H9 (cell line): Measurements from ENCODE around the gene DSG2. TPM values are rescaled to one million over a fixed set of nuclear protein-coding genes. Genes with fewer than 3 reads are reported as not detected.

Source experiments
- DNase-seq: peaks from one replicate; pipeline ENCODE4 v3.0.0-alpha.2; 2017
- H2AFZ ChIP-seq: one replicate; pipeline ENCODE4 v1.6.1; 2013; ENCODE audit warnings: mild to moderate bottlenecking, low read length, control low read depth, moderate library complexity
- H2AK5ac ChIP-seq: 2 replicates; pipeline ENCODE4 v1.6.1; 2013; ENCODE audit warnings: low read length, control low read depth, mixed read lengths; ENCODE audit not compliant: insufficient read length
- H2BK120ac ChIP-seq: one replicate; pipeline ENCODE4 v1.6.1; 2013; ENCODE audit warnings: low read depth, mild to moderate bottlenecking, low read length, control low read depth, inconsistent platforms; ENCODE audit not compliant: poor library complexity, severe bottlenecking
- H2BK12ac ChIP-seq: 2 replicates; pipeline ENCODE4 v1.6.1; 2013; ENCODE audit warnings: low read length, control low read depth, mixed read lengths, low read depth; ENCODE audit not compliant: insufficient read length
- H2BK15ac ChIP-seq: 2 replicates; pipeline ENCODE4 v1.6.1; 2013; ENCODE audit warnings: low read depth, low read length, control low read depth
- H2BK20ac ChIP-seq: one replicate; pipeline ENCODE4 v1.6.1; 2013; ENCODE audit warnings: low read depth, mild to moderate bottlenecking, low read length, control low read depth, inconsistent platforms; ENCODE audit not compliant: poor library complexity, severe bottlenecking
- H2BK5ac ChIP-seq: 2 replicates; pipeline ENCODE4 v1.6.1; 2013; ENCODE audit warnings: low read length, control low read depth, mixed read lengths; ENCODE audit not compliant: insufficient read length
- H3K14ac ChIP-seq: 2 replicates; pipeline ENCODE4 v1.6.1; 2013; ENCODE audit warnings: low read length, control low read depth; ENCODE audit not compliant: insufficient read depth
- H3K18ac ChIP-seq: 2 replicates; pipeline ENCODE4 v1.6.1; 2013; ENCODE audit warnings: low read depth, mild to moderate bottlenecking, mixed read lengths, low read length, control low read depth; ENCODE audit not compliant: insufficient read length
- H3K23ac ChIP-seq: 2 replicates; pipeline ENCODE4 v1.6.1; 2013; ENCODE audit warnings: low read length, control low read depth, mixed read lengths, low read depth; ENCODE audit not compliant: insufficient read length
- H3K23me2 ChIP-seq: 2 replicates; pipeline ENCODE4 v1.6.1; 2013; ENCODE audit warnings: low read depth, mild to moderate bottlenecking, mixed read lengths, low read length, control low read depth; ENCODE audit not compliant: insufficient read length, poor library complexity, severe bottlenecking
- H3K27ac ChIP-seq: 2 replicates; pipeline ENCODE4 v1.5.1; 2013; ENCODE audit warnings: low read length, control low read depth, mixed read lengths, low read depth; ENCODE audit not compliant: insufficient read length
- H3K27me3 ChIP-seq: 2 replicates; pipeline ENCODE4 v1.6.1; 2013; ENCODE audit warnings: low read length, control low read depth, inconsistent platforms; ENCODE audit not compliant: insufficient read depth
- H3K4ac ChIP-seq: 2 replicates; pipeline ENCODE4 v1.6.1; 2013; ENCODE audit warnings: low read depth, mild to moderate bottlenecking, control low read depth, inconsistent platforms, low read length, moderate library complexity
- H3K4me1 ChIP-seq: 2 replicates; pipeline ENCODE4 v1.6.1; 2013; ENCODE audit warnings: low read length, control low read depth, inconsistent platforms; ENCODE audit not compliant: insufficient read depth
- H3K4me2 ChIP-seq: 2 replicates; pipeline ENCODE4 v1.6.1; 2013; ENCODE audit warnings: low read length, control low read depth, mixed read lengths; ENCODE audit not compliant: insufficient read length, insufficient read depth
- H3K56ac ChIP-seq: 2 replicates; pipeline ENCODE4 v1.6.1; 2013; ENCODE audit warnings: low read depth, mild to moderate bottlenecking, mixed read lengths, low read length, control low read depth; ENCODE audit not compliant: insufficient read length
- H3K79me1 ChIP-seq: 2 replicates; pipeline ENCODE4 v1.6.1; 2013; ENCODE audit warnings: low read depth, mild to moderate bottlenecking, moderate library complexity, low read length, control low read depth, inconsistent platforms; ENCODE audit not compliant: insufficient read depth, poor library complexity, severe bottlenecking
- H3K79me2 ChIP-seq: 2 replicates; pipeline ENCODE4 v1.6.1; 2013; ENCODE audit warnings: low read length, control low read depth, inconsistent platforms; ENCODE audit not compliant: insufficient read depth
- H3K9ac ChIP-seq: 2 replicates; pipeline ENCODE4 v1.6.1; 2013; ENCODE audit warnings: low read length, control low read depth, mixed read lengths; ENCODE audit not compliant: insufficient read length; ENCODE audit errors: extremely low read depth
- H3K9me3 ChIP-seq: one replicate; pipeline ENCODE4 v1.6.1; 2013; ENCODE audit warnings: low read depth, low read length, inconsistent platforms; ENCODE audit not compliant: control insufficient read depth
- H3T11ph ChIP-seq: one replicate; pipeline ENCODE4 v1.6.1; 2013; ENCODE audit warnings: mild to moderate bottlenecking, low read length, control low read depth, inconsistent platforms
- H4K20me1 ChIP-seq: one replicate; pipeline ENCODE4 v1.6.1; 2013; ENCODE audit not compliant: control insufficient read depth, insufficient read length, insufficient read depth
- H4K5ac ChIP-seq: 2 replicates; pipeline ENCODE4 v1.6.1; 2013; ENCODE audit warnings: low read depth, mild to moderate bottlenecking, mixed read lengths, low read length, control low read depth; ENCODE audit not compliant: insufficient read length
- H4K8ac ChIP-seq: replicated peaks from 2 replicates; pipeline ENCODE4 v1.6.1; 2013; ENCODE audit warnings: low read length, control low read depth, mixed read lengths, low read depth; ENCODE audit not compliant: insufficient read length
- H4K91ac ChIP-seq: 2 replicates; pipeline ENCODE4 v1.6.1; 2013; ENCODE audit warnings: low read depth, mild to moderate bottlenecking, moderate library complexity, mixed read lengths, low read length, control low read depth; ENCODE audit not compliant: insufficient read length
- H3K27ac Mint-ChIP-seq, 3 experiments: 2 replicates in 2 of 3; 3 replicates in 1 of 3; pipeline ENCODE4 v1.8.0; 2020 to 2021; ENCODE audit warnings: mixed read lengths in 3 of 3, mild to moderate bottlenecking in 1 of 3, moderate library complexity in 1 of 3
- H3K27me3 Mint-ChIP-seq: 2 replicates; pipeline ENCODE4 v1.8.0; 2021; ENCODE audit warnings: low read depth, mild to moderate bottlenecking, moderate library complexity, mixed read lengths
- H3K36me3 Mint-ChIP-seq, 3 experiments: 2 replicates in 2 of 3; 3 replicates in 1 of 3; pipeline ENCODE4 v1.8.0; 2020 to 2021; ENCODE audit warnings: low read depth in 3 of 3, mixed read lengths in 3 of 3; ENCODE audit not compliant: insufficient read depth in 1 of 3
- H3K4me1 Mint-ChIP-seq, 2 experiments: 2 replicates each; pipeline ENCODE4 v1.8.0; 2020; ENCODE audit warnings: mixed read lengths in 2 of 2
- H3K4me3 Mint-ChIP-seq, 2 experiments: 2 replicates in 1 of 2; 3 replicates in 1 of 2; pipeline ENCODE4 v1.8.0; 2020 to 2021; ENCODE audit warnings: mild to moderate bottlenecking in 2 of 2, mixed read lengths in 2 of 2, moderate library complexity in 1 of 2
- H3K9me3 Mint-ChIP-seq, 2 experiments: 2 replicates in 1 of 2; 3 replicates in 1 of 2; pipeline ENCODE4 v1.8.0; 2020; ENCODE audit warnings: mild to moderate bottlenecking in 2 of 2, mixed read lengths in 2 of 2, moderate library complexity in 1 of 2
- whole genome bisulfite sequencing: extraction: QIAGEN DNeasy Blood & Tissue Kit; methylation state at CpG from one replicate; pipeline ENCODE4 v1.1.7; 2013; ENCODE audit warnings: missing lambda C conversion rate, low lambda C conversion rate, mixed read lengths; ENCODE audit not compliant: insufficient read length; ENCODE audit errors: extremely low coverage; 5-methylcytosine and 5-hydroxymethylcytosine counted together
- total RNA-seq: library from RNA; stranded (reverse); gene quantifications from 2 replicates; pipeline ENCODE4 v1.2.1, GENCODE V29; 2021
- TF ChIP-seq, protein P1 (sequence below): fragments of 200-600 bp; sonication (generic); conservative IDR thresholded peaks from 3 replicates; pipeline ENCODE4 v1.8.0; 2021; ENCODE audit warnings: antibody characterized with exemption, mild to moderate bottlenecking

The DSG2 gene
- total RNA-seq, 1 experiment from 2014 or later, result 107 TPM

GRCh38 chr18:31504455-31505147 is 6.6 kb downstream of the DSG2 start:
- H3K56ac ChIP-seq, result no peak overlapping the region
- no peak overlapping the region for H3K27ac Mint-ChIP-seq
- H2BK120ac ChIP-seq, result no peak overlapping the region
- peaks cover 12 to 17% of the 10 kb centered on the region in 2 experiments for H3K4me1 Mint-ChIP-seq
- H3K79me1 ChIP-seq, result peaks cover 7% of the 10 kb centered on the region
- no peak overlapping the region for H3K27ac ChIP-seq
- no peak overlapping the region for H3K18ac ChIP-seq
- no peak overlapping the region for H4K8ac ChIP-seq
- H2AK5ac ChIP-seq, result no peak overlapping the region
- H3K27me3 ChIP-seq, result no peaks in the 10 kb centered on the region
- H3K4me2 ChIP-seq, result no peak overlapping the region
- H2BK12ac ChIP-seq, result no peak overlapping the region
- no CpG with 5 or more reads among the region's 10 CpGs for WGBS
- H2BK15ac ChIP-seq, result no peak overlapping the region
- H3K79me2 ChIP-seq, result peaks cover 36% of the 10 kb centered on the region; the same call in 1 of the 2 replicates
- H3K9me3 ChIP-seq, result no peaks in the 10 kb centered on the region
- no peak overlapping the region for H3K14ac ChIP-seq
- no peak overlapping the region for H3T11ph ChIP-seq
- no peak overlapping the region for H4K91ac ChIP-seq
- H3K4me3 Mint-ChIP-seq, result no peak overlapping the region
- no peak overlapping the region for H2BK20ac ChIP-seq
- H3K23ac ChIP-seq, result no peak overlapping the region
- H3K36me3 Mint-ChIP-seq, result peaks cover 11 to 20% (median 13%) of the 10 kb centered on the region in 3 experiments
- no peak overlapping the region for H4K5ac ChIP-seq
- no peak overlapping the region for H2AFZ ChIP-seq
- no peak overlapping the region for H3K4ac ChIP-seq
- H3K9me3 Mint-ChIP-seq, result peaks cover 5 to 9% of the 10 kb centered on the region in 2 experiments
- peaks cover 3% of the 10 kb centered on the region; the same call in 1 of the 2 replicates for H3K4me1 ChIP-seq
- no peaks in the 10 kb centered on the region for H3K27me3 Mint-ChIP-seq
- TF ChIP-seq, protein P1, sequence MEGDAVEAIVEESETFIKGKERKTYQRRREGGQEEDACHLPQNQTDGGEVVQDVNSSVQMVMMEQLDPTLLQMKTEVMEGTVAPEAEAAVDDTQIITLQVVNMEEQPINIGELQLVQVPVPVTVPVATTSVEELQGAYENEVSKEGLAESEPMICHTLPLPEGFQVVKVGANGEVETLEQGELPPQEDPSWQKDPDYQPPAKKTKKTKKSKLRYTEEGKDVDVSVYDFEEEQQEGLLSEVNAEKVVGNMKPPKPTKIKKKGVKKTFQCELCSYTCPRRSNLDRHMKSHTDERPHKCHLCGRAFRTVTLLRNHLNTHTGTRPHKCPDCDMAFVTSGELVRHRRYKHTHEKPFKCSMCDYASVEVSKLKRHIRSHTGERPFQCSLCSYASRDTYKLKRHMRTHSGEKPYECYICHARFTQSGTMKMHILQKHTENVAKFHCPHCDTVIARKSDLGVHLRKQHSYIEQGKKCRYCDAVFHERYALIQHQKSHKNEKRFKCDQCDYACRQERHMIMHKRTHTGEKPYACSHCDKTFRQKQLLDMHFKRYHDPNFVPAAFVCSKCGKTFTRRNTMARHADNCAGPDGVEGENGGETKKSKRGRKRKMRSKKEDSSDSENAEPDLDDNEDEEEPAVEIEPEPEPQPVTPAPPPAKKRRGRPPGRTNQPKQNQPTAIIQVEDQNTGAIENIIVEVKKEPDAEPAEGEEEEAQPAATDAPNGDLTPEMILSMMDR, result no peak
- no peaks in the 10 kb centered on the region for H4K20me1 ChIP-seq
- no peak overlapping the region for H3K9ac ChIP-seq
- no peaks in the 10 kb centered on the region for H3K23me2 ChIP-seq
- no peak overlapping the region for H2BK5ac ChIP-seq
- DNase-seq, result no peak
